Body of pancreas (tissue), 4 donors: Measurements from ENCODE around the gene HELZ2.

Experiments used
- CTCF ChIP-seq, 7 experiments: fragments of 450-650 bp in 4 of 7; fragments of 200-600 bp in 3 of 7; sonication (generic) in 3 of 7; IDR thresholded peaks; one replicate each; pipeline ENCODE4 v1.5.1; 2016 to 2019; ENCODE audit warnings: antibody characterized with exemption in 7 of 7
- POLR2A ChIP-seq, 3 donors: fragments of 450-650 bp; IDR thresholded peaks; one replicate each; pipeline ENCODE4 v1.6.1; 2016; ENCODE audit warnings: antibody characterized with exemption in 3 of 3, mild to moderate bottlenecking in 2 of 3

- TF ChIP-seq CTCF (IDR thresholded peaks at IDR 0.05) = no peak
- TF ChIP-seq POLR2A (IDR thresholded peaks at IDR 0.05) = no peak
These were observed 30.9 kb downstream of the HELZ2 start for GRCh38 chr20:63543131-63543530.
